ENCODE measurements around the gene FOXJ3. TPM values are rescaled to one million over a fixed set of nuclear protein-coding genes. Genes with fewer than 3 reads are reported as not detected.

The FOXJ3 gene
- total and polyA plus RNA-seq, 2 of the 4 experiments (the other 2 are of a cell fraction) = 16.7 to 30.5 TPM

DNA sequence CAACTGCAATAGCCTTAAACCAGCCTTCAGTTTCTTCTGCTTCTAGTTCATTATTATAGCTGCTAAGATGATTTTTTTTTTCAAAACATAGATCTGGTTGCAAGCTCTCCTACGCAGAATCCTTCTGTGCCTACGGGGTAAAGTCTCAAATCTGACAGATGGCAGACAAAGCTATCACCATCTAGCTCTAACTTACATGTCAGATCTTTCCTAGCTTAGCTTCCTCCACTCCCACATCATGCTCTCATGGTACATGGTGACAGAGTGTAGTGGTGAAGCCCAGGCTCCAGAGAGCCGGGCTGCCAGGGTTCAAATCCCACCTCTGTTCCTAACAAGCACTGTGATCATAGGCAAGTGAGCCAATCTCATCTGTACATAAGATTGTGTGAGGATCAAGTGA, 206.1 kb downstream of the FOXJ3 start:
- H2BK20ac ChIP-seq (ENCODE audit: low read depth, low read length) = no peak overlapping the region
- no peaks in the 10 kb centered on the region for H3K36me3 ChIP-seq (ENCODE audit: control insufficient read depth, insufficient read depth, low read length)
- H3K27ac ChIP-seq (ENCODE audit: insufficient read depth, low read length) = no peak overlapping the region
- H2BK15ac ChIP-seq (ENCODE audit: low read depth, low read length) = no peak overlapping the region
- TF ChIP-seq NFE2L2 (IDR thresholded peaks at IDR 0.05; ENCODE audit: low read depth, low read length) (no peak), FOS (IDR thresholded peaks at IDR 0.05; ENCODE audit: low read depth, low read length) (no peak), RCOR1 (IDR thresholded peaks at IDR 0.05; ENCODE audit: insufficient replicate concordance, low read length) (no peak), RFX5 (IDR thresholded peaks at IDR 0.05; ENCODE audit: low read depth, low read length) (no peak), CEBPB (IDR thresholded peaks at IDR 0.05; ENCODE audit: low read depth, low read length) (no peak), MXI1 (IDR thresholded peaks at IDR 0.05; ENCODE audit: borderline replicate concordance, low read depth, low read length) (no peak)
- no peak overlapping the region for H3K14ac ChIP-seq (replicated peaks; ENCODE audit: low read depth, low read length)
- H3K56ac ChIP-seq (ENCODE audit: extremely low read depth, insufficient read depth, low read length) = no peak overlapping the region
- POLR2A ChIA-PET (ENCODE audit: unreplicated experiment) = interaction anchor here (0.6 kb wide), 1 partner anchor 43 kb away, joined by 6 read pairs; no protein-coding TSS in a partner anchor
- H2AK5ac ChIP-seq (ENCODE audit: low read depth, low read length) = no peak overlapping the region
- no peaks in the 10 kb centered on the region for H3K9me3 ChIP-seq (ENCODE audit: control insufficient read depth, insufficient read depth, low read length)
- H3K23ac ChIP-seq (ENCODE audit: low read depth, low read length) = no peak overlapping the region
- no peak overlapping the region for H2AFZ ChIP-seq (replicated peaks; ENCODE audit: low read length, poor library complexity)
- no peak overlapping the region for H3K18ac ChIP-seq (ENCODE audit: low read depth, low read length)
- in situ Hi-C loops (cut with MboI; ENCODE audit: low sequenced_read_pairs) (no loop called here), dilution Hi-C loops (cut with HindIII; ENCODE audit: low sequenced_read_pairs, unreplicated experiment) (no loop called here), intact Hi-C loops (cut with micrococcal nuclease) (no loop called here)
- peaks cover 6% of the 10 kb centered on the region for H3K27me3 ChIP-seq (ENCODE audit: control insufficient read depth, insufficient read depth, low read length)
- H3K9ac ChIP-seq (ENCODE audit: low read depth, low read length) = no peak overlapping the region
- H4K91ac ChIP-seq (ENCODE audit: insufficient read depth, low read depth, low read length) = no peak overlapping the region
- no peaks in the 10 kb centered on the region for H3K4me1 ChIP-seq (ENCODE audit: control insufficient read depth, insufficient read depth, low read length)
- H3K4me3 ChIP-seq (ENCODE audit: insufficient read depth, low read depth, low read length) = no peak overlapping the region
- DNase-seq (no peak), ATAC-seq (ENCODE audit: low read depth) (no peak)
- H3K9me1 ChIP-seq (ENCODE audit: insufficient read depth, low read length) = no peaks in the 10 kb centered on the region; the same call in 1 of the 2 replicates
- no CpG with 5 or more reads among the region's 3 CpGs for WGBS, 2 experiments (ENCODE audit: extremely low coverage in 2 of 2, insufficient read length in 1 of 2)
- no peak overlapping the region for H4K5ac ChIP-seq (ENCODE audit: low read depth, low read length)
- no peak overlapping the region for H4K8ac ChIP-seq (ENCODE audit: low read depth in 2 of 2, low read length in 2 of 2)
- H3K4ac ChIP-seq (ENCODE audit: low read depth, low read length) = no peak overlapping the region
- H4K20me1 ChIP-seq (ENCODE audit: insufficient read depth, low read length) = no peaks in the 10 kb centered on the region
- no peaks in the 10 kb centered on the region for H3K79me1 ChIP-seq (ENCODE audit: low read depth in 1 of 2, low read length in 2 of 2)
- H3K4me2 ChIP-seq (ENCODE audit: low read depth, low read length) = no peak overlapping the region
- no peak overlapping the region for H2BK120ac ChIP-seq (ENCODE audit: low read depth, low read length)
- CTCF ChIA-PET = interaction anchor here (0.7 kb wide), 1 partner anchor 271 kb away, joined by 3 read pairs; no protein-coding TSS in a partner anchor
- H2AK9ac ChIP-seq (replicated peaks; ENCODE audit: low read depth, low read length, poor library complexity) = no peak overlapping the region
- no TSS peak for BruUV-seq (replicated peaks)
- H2BK5ac ChIP-seq (ENCODE audit: low read depth, low read length, poor library complexity, severe bottlenecking) = no peak overlapping the region

Measured in IMR-90 (cell line).